GM19463 (cell line): Measurements from ENCODE around the gene SORCS2.

Experiments used
- ATAC-seq: cut with Tn5 transposase; IDR thresholded peaks from one replicate; pipeline ENCODE4 v1.9.1; 2021; ENCODE audit warnings: mild to moderate bottlenecking, moderate library complexity; ENCODE audit not compliant: unreplicated experiment

SORCS2 gene

DNA sequence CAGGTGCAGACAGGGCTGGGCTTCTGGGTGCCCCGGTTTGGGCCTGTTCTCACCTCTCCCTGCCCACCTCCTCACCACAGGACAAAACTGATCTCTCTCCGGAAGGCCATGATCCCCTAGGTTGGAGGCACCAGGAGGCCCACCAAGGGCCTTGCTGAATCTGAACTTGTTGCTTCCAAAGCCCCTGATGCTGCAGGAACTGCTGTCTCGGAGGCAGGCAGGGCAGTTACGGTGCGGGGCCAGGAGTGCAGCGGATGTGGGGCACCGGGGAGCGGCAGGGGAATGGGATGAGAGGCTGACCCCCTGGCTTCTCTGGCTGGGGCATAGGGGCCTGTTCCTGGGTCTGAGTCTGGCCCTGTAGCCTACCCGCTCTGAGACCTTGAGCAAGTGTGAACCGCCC is 342.8 kb downstream of the SORCS2 start:
- no peak for ATAC-seq

DNA sequence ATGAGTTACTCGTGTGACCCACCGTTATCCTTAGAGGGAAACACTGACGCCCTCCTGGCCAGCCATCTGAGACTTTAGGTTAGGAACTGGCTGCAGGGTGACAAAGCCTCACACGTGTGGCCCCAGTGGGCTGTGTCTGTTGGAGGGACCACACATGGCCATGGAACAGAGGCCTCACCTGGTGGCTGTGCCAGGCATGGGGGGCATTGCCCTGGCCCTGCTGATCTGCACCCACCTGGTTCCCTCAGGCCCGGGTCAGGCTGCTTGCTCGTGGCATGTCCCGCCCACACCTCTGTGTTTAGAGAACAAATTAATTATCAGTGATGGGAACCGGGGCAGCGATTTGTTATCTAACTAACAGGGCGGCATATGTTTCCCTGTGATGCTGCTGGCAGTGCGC is 343.3 kb downstream of the SORCS2 start:
- ATAC-seq, result no peak

DNA sequence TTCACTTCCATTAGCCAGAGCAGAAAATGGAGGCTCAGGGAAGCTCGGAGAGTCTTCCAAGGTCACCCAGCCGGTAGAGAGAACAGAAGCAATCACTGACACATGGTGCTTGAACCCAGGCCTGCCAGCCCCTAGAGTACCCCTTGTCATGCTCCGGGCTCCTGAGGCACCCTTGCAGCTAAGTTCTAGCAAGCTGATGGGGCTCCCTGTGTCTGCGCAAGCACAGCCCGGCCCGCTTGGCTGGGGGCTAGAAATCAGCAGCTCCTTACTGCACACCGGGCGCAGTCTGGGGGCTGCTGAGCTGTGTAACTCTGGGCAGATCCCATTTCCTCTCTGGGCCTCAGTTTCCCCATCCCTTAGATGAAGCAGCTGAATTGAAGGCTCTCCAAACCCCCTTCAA is 344.5 kb downstream of the SORCS2 start:
- no peak for ATAC-seq

DNA sequence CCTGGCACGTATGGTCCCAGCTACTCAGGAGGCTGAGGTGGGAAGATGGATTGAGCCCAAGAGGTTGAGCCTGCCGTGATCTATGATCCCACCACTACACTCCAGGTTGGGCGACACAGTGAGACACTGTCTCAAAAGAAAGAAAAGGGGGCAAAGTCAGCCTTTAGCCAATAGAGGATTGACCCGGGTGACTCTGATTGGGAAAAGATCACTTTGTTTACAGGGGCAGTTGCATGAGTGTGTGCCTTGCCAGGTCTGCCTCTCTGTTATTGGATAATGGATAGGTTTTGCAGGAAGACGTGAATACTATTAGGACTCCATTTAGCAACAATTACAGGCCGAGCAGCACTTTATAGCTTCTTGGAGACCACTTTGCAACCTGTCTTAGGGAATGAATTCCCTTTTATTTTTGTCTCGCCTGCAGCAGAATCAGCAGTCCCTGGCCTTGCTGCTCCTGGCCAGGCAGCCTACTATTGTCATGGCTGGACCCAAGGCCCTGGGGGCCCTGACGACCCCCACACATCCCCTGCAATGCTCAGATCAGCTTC is 345.6 kb downstream of the SORCS2 start:
- no peak for ATAC-seq

DNA sequence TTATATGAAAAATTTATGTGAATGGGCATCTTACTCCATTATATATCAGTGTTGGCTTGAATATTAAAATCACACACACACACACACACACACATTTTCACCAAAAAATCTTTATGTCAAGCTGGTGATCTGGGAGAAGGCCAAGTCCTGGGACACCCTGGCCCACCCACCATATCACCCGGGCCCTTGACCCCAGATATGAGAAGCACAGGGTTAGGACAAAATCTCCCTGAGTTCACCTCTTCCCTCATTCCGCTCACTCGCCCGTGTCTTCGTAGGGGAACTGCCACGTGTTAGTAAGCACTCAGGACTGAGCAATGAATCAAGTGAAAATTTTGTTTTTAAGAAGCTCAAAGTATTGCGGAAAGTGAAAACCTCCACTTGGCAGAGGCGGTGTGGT is 346.2 kb downstream of the SORCS2 start:
- ATAC-seq, result no peak

DNA sequence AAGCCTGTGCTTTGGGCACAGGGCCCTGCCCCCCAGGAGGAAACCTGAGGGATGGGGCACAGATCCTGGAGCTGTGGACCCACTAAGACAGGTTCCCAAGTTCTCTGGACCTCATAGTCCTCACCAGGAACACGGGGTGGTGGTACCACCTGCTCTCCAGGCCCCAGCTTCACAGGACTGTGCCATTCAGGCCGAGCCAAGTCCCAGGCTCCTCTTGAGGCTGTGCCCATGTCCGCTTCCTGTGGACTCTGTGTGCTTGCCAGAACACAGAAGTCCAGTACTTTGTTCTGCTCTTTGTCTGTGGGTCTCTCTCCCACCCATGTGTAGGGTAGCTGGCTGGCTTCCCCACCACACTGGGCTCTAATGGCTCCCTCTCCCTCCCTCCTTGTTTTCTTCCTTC is 346.8 kb downstream of the SORCS2 start:
- no peak for ATAC-seq

DNA sequence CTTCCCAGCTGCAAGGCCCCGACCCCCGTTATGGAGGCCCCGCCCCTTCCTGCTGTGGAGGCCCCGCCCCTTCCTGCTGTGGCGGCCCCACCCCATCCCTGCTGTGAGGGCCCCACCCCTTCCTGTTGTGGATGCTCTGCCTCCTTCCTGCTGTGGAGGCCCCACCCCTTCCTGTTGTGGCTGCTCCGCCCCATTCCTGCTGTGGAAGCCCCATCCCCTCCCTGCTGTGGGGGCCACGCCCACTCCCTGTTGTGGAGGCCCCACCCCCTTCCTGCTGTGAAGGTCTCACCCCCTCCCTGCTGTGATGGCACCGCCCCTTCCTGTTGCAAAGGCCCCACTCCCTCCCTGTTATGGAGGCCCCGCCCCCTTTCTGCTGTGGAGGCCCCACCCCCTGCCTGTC is 347.3 kb downstream of the SORCS2 start:
- no peak for ATAC-seq

DNA sequence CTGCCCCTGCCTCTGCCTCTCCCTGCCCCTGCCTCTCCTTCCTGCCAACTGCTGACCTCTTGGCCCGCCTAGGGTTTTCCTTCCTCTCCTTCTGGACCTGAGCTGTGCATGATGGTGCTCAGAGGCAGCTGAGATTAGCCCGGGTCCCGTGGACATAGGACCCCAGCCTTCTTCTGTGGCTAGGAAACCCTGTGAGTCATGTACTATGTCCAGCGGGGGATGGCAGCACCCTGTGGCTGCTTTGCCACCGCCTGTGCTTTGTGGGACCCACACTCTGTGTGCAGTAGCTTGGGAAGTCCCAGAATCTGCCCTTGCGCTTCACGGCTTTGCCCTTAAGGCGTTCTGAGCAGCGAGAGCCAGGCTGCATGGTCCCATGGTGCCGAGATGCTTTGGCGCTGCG is 347.9 kb downstream of the SORCS2 start:
- ATAC-seq, result no peak

DNA sequence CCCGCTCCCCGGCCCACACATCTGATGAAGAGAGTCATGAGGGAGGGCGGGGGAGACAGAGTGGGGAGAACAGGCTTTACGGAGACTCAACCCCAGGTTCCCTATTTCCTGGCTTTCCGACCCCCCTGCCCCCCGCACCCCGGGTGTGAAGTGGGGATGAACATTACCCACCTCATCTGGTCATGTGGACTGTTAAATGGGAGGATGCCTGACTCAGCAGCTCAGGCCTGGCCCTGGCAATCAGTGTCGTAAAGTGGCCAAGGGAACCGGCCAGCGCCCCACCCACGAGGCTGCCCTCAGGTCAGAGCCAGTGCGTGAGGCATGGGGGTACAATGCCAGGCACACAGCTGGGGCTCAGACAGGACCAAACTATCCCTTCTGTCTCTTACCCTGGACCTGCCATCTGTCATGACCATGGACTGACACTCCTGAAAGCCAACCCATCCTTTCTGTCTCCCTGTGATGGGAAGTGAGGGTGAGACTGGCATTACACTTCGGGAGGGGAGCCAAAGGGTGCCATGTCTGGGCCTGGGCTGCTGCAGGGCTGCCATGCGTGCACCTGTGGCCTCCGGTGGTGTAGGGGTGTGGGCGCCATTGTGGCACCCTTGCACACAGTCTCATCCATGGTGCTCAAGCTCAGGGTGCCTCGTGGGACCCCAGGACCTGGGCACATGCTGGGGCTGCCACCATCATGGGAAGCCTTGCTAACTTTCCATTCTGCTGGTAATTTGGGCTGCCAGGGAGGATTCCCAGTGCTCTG is 348.5 kb downstream of the SORCS2 start:
- ATAC-seq, result no peak

DNA sequence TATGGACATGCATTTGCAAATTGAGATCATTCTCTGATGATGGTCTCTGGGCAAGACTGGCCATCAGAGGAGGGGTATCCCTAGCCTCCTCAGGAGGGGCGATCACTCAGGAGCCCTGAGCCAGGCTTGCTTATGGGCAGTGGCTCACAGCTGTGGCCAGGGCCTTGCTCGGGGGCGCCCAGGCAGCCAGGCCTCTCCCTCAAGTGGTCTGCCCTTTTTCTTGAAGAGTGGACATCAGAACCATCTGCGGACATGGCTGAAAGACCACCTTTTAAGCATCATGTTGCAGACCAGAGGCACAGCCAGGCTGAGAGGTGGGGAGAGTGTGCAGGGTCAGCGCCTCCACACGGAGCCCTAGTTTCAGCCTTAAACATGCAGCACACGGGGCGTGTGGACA is 349.1 kb downstream of the SORCS2 start:
- ATAC-seq, result no peak

DNA sequence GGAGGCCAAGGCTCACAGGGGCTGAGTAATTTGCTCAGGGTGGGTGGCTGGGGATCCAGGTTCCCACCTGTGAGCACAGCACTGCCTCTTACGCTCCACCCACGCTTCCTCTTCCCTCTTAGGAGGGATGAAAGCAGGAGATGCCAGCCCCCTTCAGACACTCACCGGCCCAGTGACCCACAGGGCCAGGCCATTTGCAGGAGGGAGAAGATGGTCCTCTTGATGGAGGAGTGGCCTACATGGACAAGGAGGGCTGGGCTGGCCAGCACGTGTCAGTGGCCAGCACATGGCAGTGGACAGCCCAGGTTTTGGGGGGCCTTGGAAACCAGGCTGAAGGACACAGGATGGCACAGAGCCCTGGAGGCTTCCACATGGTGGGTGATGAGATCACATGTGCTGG is 350.4 kb downstream of the SORCS2 start:
- ATAC-seq, result no peak

DNA sequence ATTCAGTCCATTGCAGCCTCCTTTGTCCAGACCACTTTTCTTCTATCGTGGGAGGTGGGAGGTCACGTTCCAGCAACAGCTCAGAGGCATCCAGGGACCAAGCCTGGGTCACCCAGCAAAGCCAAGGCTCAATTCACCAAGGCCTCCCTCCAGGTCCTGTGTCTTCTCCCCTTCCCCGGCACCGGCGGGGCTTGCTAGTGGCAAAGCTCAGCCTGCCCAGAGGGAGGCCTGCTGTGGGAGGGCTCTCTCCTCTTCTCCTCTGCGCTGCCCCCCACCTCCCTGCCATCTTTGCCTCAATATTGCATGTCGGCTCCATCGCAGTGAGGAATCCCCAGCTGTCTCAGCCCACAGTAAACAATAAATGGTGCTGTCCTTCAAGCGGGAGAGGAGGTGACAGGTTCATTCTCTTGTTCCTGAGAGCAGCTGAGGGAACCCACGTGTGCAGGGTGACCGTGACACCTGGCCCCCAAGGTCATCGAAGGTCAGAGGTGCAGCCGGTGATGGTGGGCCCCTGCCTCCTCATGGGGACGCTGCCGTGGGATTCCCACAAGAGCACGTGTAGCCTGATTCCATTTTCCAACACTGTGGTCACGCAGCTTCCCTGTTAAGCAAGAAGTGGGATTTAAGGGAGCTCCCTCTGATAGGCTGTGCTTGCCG is 353.9 kb downstream of the SORCS2 start:
- ATAC-seq, result no peak

DNA sequence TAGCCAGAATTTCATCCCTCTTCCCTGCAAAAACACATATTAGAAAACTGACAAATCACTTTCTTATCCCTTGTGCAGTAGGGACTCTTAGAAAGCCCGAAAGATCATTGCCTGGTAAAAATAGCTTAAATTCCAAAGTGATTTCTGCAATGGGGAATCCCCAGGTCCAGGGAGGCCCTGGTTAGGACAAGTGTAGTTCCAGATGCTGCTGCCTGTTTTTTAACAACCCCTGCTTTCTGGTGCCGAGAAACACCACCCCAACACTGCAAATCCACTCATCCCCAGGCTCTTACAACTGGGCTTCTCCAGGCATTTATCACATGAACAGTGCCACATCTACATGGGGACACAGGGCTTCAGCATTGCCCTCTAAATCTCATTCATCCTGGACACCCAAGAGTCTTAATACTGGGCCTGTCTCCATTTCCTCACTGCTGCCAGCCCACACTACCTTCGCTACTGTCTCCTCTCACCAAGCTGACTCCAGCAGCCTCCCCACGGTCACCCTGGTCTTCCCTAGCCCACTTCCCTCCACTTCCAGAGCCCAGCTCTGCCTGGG is 354.6 kb downstream of the SORCS2 start:
- ATAC-seq, result no peak

DNA sequence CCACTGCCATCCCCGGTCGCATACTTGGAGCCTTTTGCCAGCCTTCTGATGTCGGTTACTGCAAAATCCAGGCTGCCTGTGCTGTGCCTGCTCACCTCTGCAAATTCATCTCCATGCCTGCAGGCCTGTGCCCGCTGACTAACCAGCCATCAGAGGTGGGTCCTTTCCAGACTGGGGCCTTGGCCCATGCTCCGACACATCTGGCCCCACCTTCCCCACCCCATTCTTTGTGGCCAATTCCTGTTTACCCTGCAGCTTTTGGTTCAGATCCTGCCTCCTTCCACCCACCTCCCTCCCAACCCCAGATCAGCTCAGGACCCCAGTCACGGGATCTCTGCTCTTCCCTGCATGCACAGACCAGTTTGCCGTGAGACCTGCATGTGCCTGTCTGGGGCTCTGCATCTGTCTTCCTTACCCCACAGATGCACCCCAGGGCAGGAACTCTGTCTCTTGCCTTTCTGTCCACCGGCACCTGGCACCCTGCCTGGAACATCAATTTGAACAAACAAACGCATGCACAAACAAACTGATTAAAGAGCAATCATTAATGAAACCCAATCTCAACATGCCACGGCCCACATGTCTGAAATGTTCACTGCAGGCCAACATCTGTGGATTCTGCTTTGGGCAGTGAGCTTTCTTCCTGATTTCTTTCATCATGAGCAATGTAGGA is 355.2 kb downstream of the SORCS2 start:
- ATAC-seq, result no peak

DNA sequence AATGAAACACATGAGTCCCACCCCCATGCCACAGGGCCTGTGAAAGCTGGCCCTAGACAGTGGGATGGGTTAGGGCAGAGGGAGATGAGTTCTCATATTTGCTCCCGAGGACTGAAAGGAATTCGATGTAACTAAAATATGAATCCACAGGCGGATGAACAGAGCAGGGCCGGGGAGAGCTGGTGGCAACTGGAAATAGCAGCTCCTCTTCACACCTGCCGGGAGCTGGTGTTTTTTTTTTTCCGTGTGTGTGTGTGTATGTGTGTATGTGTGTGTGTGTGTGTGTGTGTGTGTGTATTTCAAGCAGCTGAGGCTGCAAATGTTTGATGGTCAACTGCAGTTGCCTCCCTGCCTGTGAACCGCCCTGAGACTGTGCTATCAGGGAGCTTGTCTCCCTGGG is 357.5 kb downstream of the SORCS2 start:
- no peak for ATAC-seq

DNA sequence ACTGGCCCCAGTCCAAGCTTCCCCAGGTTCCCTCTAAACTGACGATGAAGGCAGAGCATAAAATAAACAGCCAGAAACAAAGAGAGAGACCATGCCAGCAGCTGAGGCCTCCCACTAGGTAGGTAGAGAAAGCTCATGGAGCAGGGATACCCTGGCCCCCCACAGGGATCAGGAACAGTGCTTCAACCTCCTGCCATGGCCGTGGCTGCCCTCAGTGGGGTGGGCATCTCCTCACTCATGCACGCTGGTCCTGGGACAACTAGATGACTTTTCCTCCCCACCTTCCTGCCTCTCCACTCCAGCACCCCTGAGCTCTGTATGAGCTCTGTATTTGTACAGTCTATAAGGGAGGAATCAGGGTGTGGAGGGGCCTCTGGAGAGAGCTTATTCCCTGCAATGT is 360.1 kb downstream of the SORCS2 start:
- ATAC-seq, result no peak

DNA sequence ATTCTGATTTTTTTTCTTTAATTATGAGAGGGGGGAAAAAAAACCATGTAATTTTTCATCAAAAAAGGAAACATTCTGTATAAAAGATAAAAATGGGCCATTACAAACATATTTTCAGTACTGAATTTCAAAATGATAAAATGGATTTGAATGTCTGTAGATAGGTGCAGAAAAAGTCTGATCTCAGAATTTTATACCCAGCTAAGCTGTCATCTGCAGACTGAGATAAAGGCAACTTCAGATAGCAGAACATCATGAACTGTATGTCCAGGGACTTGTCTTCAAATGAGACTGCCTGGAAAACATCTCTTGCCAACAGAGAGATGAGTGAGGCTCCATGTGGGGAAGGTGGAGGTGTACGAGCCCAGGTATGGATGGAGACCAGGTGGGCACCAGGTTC is 360.9 kb downstream of the SORCS2 start:
- ATAC-seq, result no peak

DNA sequence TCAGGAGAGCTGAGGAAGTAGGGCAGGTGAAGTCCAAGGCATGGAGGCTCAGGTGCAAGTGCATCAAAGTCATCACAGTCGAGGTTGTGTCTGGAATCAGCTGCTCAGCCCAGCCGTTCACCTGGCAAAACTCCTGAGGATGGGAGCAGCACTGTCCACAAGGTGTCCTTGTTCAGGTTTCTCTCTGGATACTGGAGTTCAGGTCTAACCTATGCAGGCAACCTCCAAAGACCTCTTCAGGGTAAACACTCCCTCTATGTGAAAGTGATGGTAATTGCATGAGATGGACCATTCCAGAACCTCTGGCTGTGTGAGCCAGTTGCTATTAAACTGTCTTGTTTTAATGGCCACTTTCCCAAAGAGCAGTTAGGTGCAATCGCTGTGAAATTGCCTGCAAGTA is 362.6 kb downstream of the SORCS2 start:
- no peak for ATAC-seq

DNA sequence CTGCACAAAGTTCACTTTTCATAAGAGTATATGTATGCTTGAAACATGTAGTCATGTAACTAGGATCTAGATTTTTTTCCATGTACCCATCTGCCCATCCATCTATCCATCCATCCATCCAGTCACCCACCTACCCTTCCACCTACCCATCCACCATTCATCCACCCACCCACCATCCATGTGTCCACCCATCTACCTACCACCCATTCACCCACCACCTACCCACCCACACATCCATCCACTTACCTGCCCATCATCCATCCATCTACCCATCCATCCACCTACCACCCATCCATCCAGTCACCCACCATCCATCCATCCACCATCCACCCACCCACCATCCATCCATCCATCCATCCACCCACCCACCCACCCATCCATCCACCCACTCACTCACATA is 364.2 kb downstream of the SORCS2 start:
- ATAC-seq, result no peak

DNA sequence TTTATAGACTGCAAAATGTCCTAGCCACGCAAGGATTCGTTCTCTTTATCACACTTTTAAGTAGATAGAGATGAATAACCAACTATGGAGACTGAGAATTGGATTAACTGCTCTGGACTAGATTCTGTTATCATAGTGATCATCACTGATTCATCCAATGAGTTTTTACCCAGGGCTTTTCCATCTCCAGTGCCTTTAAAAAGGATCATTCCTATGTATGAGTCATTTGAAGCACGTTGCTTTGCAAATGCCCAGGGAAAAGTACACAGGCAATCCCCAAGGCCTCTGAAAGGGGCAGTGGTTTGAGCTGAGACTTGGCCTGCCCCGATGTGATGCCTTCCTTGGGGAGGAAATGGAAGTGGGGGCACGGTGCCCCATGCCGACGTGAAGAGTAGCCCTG is 365.1 kb downstream of the SORCS2 start:
- no peak for ATAC-seq

DNA sequence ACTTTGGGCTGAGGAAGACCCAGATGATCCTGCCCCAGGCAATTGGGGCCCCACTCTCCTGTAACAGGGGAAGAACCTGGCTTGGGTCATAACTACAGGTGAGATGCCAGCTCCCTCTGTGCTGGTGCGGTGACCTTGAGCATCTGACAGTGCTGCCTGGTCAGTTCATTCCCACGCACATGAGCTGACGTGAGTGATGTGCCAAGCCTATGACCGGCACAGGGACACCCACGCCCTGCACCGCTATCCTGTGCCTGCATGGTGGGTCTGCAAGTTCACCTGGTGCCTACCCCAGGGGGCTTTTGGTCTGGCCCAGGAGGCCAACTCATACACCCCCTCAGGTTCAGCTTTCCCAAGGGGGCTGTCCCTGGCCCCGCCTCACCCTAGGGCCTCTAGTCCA is 366.1 kb downstream of the SORCS2 start:
- ATAC-seq, result no peak

DNA sequence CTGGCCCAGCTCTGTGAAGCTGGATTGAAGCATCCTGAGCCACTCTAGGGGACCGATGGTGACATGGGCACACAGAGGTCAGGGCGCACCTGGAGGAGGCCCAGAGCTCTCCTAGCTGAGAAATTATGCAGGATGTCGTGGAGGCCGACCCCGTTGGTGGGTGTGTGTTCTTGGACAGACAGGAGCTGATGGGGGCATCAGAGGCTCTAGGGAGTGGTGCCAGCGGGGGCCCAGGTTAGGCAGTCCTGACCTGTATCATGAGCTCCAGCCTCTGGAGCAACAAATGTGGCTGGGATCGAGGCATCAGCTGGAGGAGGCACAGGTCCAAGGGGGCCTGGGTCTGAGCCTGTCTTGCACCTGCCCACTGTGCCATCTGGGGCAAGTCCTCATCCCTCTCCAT is 367.0 kb downstream of the SORCS2 start:
- no peak for ATAC-seq
